DOHH2 (cell line): ENCODE results near the gene KIF16B.

Experiments used
- H3F3A ChIP-seq: fragments of 200-600 bp; sonication (generic), shearing (Covaris generic); 2 replicates; pipeline ENCODE4 v1.6.0; 2016; ENCODE audit warnings: antibody characterized with exemption, mild to moderate bottlenecking; ENCODE audit not compliant: control insufficient read depth, insufficient read depth
- H3K27ac ChIP-seq: fragments of 200-600 bp; sonication (generic); 2 replicates; pipeline ENCODE4 v1.5.1; 2014; ENCODE audit warnings: low read depth, mild to moderate bottlenecking, low read length, moderate library complexity
- H3K27me3 ChIP-seq: fragments of 200-600 bp; sonication (generic); 2 replicates; pipeline ENCODE4 v1.6.1; 2014; ENCODE audit warnings: mild to moderate bottlenecking, low read length, mixed read lengths; ENCODE audit not compliant: control insufficient read depth
- H3K36me3 ChIP-seq: fragments of 200-600 bp; sonication (generic); 2 replicates; pipeline ENCODE4 v1.6.1; 2014; ENCODE audit warnings: mild to moderate bottlenecking, low read length, moderate library complexity, mixed read lengths; ENCODE audit not compliant: control insufficient read depth
- H3K4me1 ChIP-seq: fragments of 200-600 bp; sonication (generic); 2 replicates; pipeline ENCODE4 v1.6.1; 2014; ENCODE audit warnings: mild to moderate bottlenecking, low read length, mixed read lengths; ENCODE audit not compliant: control insufficient read depth
- H3K4me2 ChIP-seq: fragments of 200-600 bp; sonication (generic); 2 replicates; pipeline ENCODE4 v1.6.0; 2014; ENCODE audit warnings: mild to moderate bottlenecking, low read length, moderate library complexity
- H3K4me3 ChIP-seq: fragments of 200-600 bp; sonication (generic); 2 replicates; pipeline ENCODE4 v1.5.1; 2014; ENCODE audit warnings: mild to moderate bottlenecking, low read length, mixed read lengths
- H3K79me2 ChIP-seq: fragments of 200-600 bp; sonication (generic); 2 replicates; pipeline ENCODE4 v1.6.1; 2014; ENCODE audit warnings: mild to moderate bottlenecking, low read length, mixed read lengths; ENCODE audit not compliant: control insufficient read depth
- H3K9me2 ChIP-seq: fragments of 200-600 bp; sonication (generic); replicated peaks from 2 replicates; pipeline ENCODE4 v1.6.1; 2014; ENCODE audit warnings: mild to moderate bottlenecking, low read length, mixed read lengths; ENCODE audit not compliant: control insufficient read depth
- H3K9me3 ChIP-seq: fragments of 200-600 bp; sonication (generic); 2 replicates; pipeline ENCODE4 v1.6.1; 2014; ENCODE audit warnings: antibody characterized with exemption, low read length, mixed read lengths; ENCODE audit not compliant: control insufficient read depth, insufficient read depth
- H4K20me1 ChIP-seq: fragments of 200-600 bp; sonication (generic); 2 replicates; pipeline ENCODE4 v1.6.0; 2014; ENCODE audit warnings: low read depth, mild to moderate bottlenecking, antibody characterized with exemption, low read length, moderate library complexity; ENCODE audit not compliant: control insufficient read depth, insufficient read depth
- CTCF ChIP-seq: fragments of 200-600 bp; sonication (generic); IDR thresholded peaks from one replicate; pipeline ENCODE4 v1.5.1; 2014; ENCODE audit warnings: antibody characterized with exemption, mild to moderate bottlenecking, low read depth, low read length; ENCODE audit not compliant: poor library complexity, severe bottlenecking
- EZH2phosphoT487 ChIP-seq: fragments of 200-600 bp; sonication (generic); IDR thresholded peaks from 2 replicates; pipeline ENCODE4 v1.6.1; 2017; ENCODE audit warnings: borderline replicate concordance, mild to moderate bottlenecking, antibody characterized with exemption, low read length, moderate library complexity, mixed read lengths

Gene KIF16B

GRCh38 chr20:16263582-16263981 is 309.7 kb downstream of the KIF16B start:
- H3K4me1 ChIP-seq, result 0 out of 2 replicates have a peak, but pooled peaks cover 3% of the 10 kb centered on the region
- H4K20me1 ChIP-seq, result no peaks in the 10 kb centered on the region
- H3K27me3 ChIP-seq, result no peaks in the 10 kb centered on the region
- no peak for TF ChIP-seq CTCF
- TF ChIP-seq EZH2phosphoT487, result no peak
- no peak overlapping the region for H3K4me2 ChIP-seq
- no peaks in the 10 kb centered on the region for H3K9me2 ChIP-seq
- no peak overlapping the region for H3K27ac ChIP-seq
- no peaks in the 10 kb centered on the region for H3K79me2 ChIP-seq
- no peaks in the 10 kb centered on the region; the same call in 1 of the 2 replicates for H3K9me3 ChIP-seq
- H3F3A ChIP-seq, result no peaks in the 10 kb centered on the region
- H3K4me3 ChIP-seq, result no peak overlapping the region
- no peaks in the 10 kb centered on the region for H3K36me3 ChIP-seq

GRCh38 chr20:16262594-16262993 is 310.7 kb downstream of the KIF16B start:
- Histone ChIP-seq H3K9me2 (no peaks in the 10 kb centered on the region), H3K79me2 (no peaks in the 10 kb centered on the region), H3K4me2 (no peak overlapping the region), H4K20me1 (no peaks in the 10 kb centered on the region), H3K27ac (no peak overlapping the region), H3K36me3 (no peaks in the 10 kb centered on the region), H3K9me3 (no peaks in the 10 kb centered on the region; the same call in 1 of the 2 replicates), H3K4me1 (0 out of 2 replicates have a peak, but pooled peaks cover 3% of the 10 kb centered on the region), H3K4me3 (no peak overlapping the region), H3F3A (no peaks in the 10 kb centered on the region), H3K27me3 (no peaks in the 10 kb centered on the region)
- TF ChIP-seq CTCF (no peak), EZH2phosphoT487 (no peak)

- H3K9me3 ChIP-seq, result no peaks in the 10 kb centered on the region; the same call in 1 of the 2 replicates
- no peaks in the 10 kb centered on the region for H3K9me2 ChIP-seq
- no peaks in the 10 kb centered on the region for H3F3A ChIP-seq
- no peak overlapping the region for H3K27ac ChIP-seq
- no peaks in the 10 kb centered on the region for H3K36me3 ChIP-seq
- no peaks in the 10 kb centered on the region for H4K20me1 ChIP-seq
- H3K79me2 ChIP-seq, result no peaks in the 10 kb centered on the region
- TF ChIP-seq EZH2phosphoT487 (no peak), CTCF (no peak)
- H3K4me3 ChIP-seq, result no peak overlapping the region
- H3K4me1 ChIP-seq, result 0 out of 2 replicates have a peak, but pooled peaks cover 3% of the 10 kb centered on the region
- no peak overlapping the region for H3K4me2 ChIP-seq
- no peaks in the 10 kb centered on the region for H3K27me3 ChIP-seq
These were observed 311.4 kb downstream of the KIF16B start for GRCh38 chr20:16261733-16262273.
